Activated CD8-positive, alpha-beta memory T cell treated with anti-CD3 and anti-CD28 coated beads for 36 hours (primary cell): ENCODE results near the gene CDC42BPA. TPM values are rescaled to one million over a fixed set of nuclear protein-coding genes. Genes with fewer than 3 reads are reported as not detected.

Source experiments
- CTCF ChIA-PET: fragments of 350-600 bp; sonication (Branson Sonifier 250); formaldehyde crosslinking; loops from one replicate; lab custom pipeline; 2021; ENCODE audit warnings: antibody characterized with exemption; lab: Charles Lee
- POLR2A ChIA-PET: fragments of 350-600 bp; sonication (Branson Sonifier 250); formaldehyde crosslinking; loops from one replicate; lab custom pipeline; 2021; ENCODE audit warnings: antibody characterized with exemption; lab: Charles Lee
- total RNA-seq, 2 experiments: library from RNA; stranded (reverse); gene quantifications; one replicate each; pipeline ENCODE4 v1.2.3, GENCODE V29; 2021

Gene CDC42BPA
- total RNA-seq, 2 experiments from 2014 or later, result 0.84 to 1.3 TPM

DNA sequence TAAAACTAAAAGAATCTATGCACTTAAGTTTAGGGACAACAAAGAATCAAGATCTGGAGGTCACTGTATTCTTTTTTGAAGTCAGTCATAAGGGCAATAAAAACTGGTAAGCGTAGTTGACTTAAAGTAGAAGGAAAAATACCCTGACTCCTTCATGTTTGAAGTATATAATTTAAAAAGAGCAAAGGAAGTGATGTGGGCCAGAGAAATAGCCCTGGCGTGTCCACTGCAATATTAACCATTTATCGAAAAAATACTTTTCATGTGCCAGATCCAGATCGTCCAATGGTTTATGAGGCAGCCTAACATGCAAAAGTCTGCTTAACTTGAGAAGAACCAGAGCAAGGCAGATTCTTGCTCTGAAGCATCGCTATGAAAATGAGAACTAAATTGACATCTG, 216.2 kb downstream of the CDC42BPA start:
- ChIA-PET POLR2A (no interaction called here), CTCF (no interaction called here)

DNA sequence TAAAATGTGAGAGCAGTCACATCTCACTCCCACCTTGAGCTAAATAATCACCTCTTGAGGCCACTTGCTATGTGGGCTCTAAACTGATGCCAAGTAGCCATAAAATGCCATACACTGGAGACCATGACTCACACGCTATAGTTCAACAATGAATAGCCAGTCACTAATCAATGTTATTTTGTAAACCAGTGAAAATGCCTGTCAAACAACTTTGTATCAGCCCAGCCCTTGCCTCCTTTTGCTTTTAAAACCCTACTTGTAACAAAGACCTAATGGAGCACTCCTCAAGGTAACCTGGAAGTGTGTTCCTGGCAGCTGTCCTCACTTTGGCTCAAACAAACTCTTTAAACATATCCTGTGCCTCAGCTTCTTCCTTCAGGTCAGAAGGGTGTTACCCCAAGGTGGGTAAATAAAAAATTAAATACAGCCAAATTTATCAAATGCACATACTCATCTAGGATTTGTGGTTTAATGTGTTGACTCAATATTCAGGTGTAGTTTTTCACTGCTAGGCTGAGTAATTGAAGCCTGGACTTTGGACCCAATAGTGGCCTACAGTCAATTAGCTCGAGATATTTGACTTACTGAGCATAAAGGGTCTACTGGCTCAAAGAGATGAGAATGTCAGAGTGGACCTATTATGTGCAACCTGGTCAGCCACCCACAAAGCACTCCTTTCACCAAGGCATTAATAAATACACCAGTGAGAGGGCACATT, 223.9 kb downstream of the CDC42BPA start:
- CTCF ChIA-PET, result interaction anchor here (0.6 kb wide), 1 partner anchor 225 kb away, joined by 4 read pairs; no protein-coding TSS in a partner anchor
- POLR2A ChIA-PET, result no interaction called here

DNA sequence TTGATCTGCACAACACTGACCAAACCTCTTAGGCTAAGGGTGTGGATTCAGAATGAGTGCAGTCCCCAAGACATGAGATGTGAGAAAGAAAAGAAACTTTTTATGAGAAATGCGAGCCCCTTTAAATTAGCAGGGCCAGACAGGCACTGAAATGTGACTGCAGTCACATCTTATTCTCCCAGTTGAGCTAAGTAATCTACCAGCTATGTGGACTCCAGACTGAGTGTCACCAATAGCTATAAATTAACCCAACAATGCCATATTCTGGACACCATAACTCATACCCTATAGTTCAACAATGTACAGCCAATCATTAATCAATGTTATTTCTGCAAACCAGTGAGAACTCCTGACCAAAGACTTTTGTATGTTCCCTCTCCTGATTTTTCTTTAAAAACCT, 225.0 kb downstream of the CDC42BPA start:
- POLR2A ChIA-PET, result no interaction called here
- CTCF ChIA-PET, result no interaction called here

DNA sequence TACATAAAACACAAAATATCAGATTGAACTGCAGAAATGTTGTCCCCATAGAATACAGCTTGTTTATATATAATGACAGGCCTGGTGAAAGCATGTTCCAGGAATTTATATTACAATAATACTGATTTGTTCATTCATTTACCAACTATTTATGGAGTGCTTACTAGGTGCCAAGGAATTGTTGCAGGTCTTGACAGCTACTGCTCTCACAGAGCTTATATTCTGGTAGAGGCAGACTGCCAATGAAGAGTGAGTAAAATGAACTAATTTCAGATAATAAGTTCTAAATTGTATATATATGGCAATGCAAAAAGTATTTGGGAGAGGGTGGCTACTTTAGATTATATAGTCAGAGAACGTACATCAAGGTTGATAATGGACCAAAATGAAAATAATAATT, 226.2 kb downstream of the CDC42BPA start:
- POLR2A ChIA-PET, result no interaction called here
- CTCF ChIA-PET, result no interaction called here

DNA sequence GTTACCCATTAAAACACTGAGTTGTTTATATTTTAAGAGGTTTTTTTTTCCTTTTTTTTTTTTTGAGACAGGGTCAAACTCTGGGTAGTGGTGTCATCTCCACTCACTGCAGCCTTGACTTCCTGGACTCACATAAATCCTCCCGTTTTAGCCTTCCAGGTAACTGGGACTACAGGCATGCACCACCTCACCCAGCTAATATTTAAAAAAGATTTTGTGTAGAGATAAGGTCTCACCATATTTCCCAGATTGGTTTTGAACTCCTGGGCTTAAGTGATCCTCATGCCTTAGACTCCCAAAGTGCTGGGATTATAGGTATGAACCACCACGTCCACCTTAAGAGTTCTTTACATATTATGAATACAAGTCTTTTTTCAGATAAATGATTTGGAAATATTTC, 231.7 kb downstream of the CDC42BPA start:
- CTCF ChIA-PET, result no interaction called here
- POLR2A ChIA-PET, result no interaction called here

DNA sequence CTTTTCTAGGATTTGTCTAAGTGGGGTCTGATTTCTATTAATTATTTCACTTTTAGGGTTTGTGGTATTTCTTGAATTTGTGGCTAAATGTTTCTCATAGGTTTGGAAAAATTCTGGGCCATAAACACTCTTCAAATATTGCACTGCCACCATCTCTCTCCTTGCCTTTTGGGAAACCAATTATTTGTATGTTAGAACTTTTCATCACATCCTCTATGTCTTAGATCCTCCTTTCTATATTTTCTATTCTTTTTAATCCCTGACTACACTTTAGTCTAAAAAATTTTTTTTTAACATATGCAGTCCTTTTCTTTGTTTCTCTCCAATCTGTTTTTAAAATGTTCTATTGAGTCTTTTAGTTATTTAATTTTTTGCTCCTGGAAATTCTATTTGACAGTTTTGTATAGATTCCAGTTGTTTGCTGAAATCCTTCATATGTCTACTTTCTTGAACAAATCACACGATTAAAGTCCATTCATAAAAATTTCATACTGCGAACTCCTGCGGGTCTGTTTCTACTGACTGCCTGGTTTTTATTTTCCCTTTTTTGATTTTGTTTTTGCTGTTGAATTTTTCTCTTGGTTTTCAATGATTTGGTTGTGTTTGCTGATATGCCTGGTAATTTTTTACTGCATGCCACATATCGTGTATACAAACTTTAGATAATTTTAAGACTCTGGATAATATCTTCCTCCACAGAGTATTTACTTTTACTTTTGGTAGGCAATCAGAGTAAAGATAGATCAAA, 235.1 kb downstream of the CDC42BPA start:
- ChIA-PET POLR2A (no interaction called here), CTCF (no interaction called here)

DNA sequence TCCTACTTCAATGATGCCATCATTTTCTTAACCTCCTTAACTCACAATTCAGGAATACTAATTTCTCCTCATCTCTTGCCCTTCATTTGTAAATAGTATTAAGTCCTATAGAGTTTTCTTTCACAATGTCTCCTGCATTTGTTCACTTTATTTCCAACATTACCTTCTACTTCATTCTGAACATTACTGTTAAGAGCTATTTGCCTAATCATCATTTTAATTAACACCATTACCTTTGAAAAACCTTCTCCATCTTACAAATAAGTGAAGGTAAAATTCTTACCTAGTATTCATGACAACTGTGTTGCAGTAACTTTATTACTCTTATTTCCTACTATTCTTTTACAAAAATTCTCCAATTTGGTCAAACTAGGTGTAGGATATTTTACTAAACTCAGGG, 240.5 kb downstream of the CDC42BPA start:
- ChIA-PET POLR2A (no interaction called here), CTCF (interaction anchor here (1.2 kb wide), 1 partner anchor 452 kb away, joined by 3 read pairs; no protein-coding TSS in a partner anchor)

DNA sequence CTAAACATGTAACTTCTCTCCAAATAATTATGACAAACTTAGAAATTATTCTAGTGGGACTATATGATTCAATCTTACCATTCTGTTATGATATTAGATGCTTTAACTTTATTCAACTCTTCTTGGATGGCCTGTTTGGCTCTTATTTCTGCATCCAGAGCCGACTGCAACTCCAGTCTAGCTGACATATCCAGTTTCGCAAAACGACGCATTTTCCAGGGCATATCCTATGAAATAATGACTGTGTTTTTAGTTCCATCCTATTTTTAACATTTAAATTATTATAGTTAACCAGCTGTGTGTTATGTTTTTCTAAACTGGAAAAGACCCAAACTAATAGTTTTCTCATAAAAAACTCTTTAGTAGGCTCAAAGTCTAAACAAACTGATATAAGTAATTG, 244.5 kb downstream of the CDC42BPA start:
- POLR2A ChIA-PET, result no interaction called here
- CTCF ChIA-PET, result no interaction called here

DNA sequence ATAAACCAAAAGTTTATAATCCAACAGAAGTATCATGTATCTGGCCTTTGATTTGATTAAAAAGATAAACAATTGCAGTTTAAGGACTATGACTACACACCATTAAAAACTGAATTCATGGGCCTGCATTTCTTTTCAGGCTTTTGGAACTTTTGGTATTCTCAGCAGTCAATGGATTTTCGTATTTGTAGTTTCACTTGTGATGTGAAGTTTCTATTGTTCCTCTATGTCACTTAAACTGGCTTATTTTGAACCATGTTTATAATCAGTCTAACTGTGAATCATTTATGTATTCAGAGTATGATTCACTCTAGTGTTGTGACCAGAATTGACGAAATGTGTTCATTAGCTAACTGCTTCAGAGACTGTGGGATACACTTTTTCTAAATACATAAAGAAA, 245.3 kb downstream of the CDC42BPA start:
- ChIA-PET POLR2A (no interaction called here), CTCF (no interaction called here)

DNA sequence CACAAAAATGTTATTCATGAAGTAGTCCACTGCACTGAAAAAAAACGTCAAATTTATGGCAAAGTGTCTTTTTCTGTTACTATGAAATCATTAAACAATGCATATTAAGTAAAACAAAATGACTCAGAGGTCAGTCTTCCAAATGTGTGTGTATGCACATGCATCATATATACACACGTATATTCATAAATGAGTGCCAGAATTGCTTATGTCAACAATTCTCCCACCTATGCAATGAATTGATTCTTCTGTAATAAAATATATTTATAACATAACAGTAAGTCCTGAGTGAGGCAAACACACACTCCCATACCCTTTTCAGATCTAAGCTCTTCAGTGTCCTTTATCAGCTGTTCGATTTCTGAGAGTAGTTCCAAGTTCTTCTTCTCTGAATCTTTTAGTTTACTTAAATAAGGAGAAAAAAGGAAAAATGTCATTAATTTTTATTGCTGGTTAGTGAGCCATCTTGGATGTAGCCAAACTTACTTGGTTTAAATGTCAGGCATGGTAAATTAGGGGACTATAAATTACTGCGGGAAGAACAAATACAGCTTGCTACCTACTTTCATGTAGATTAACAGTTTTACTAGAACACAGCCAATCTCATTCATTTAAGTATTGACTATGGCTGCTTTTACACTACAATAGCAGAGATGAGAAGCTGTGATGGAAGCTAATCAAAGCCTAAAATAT, 246.3 kb downstream of the CDC42BPA start:
- CTCF ChIA-PET, result no interaction called here
- POLR2A ChIA-PET, result no interaction called here

DNA sequence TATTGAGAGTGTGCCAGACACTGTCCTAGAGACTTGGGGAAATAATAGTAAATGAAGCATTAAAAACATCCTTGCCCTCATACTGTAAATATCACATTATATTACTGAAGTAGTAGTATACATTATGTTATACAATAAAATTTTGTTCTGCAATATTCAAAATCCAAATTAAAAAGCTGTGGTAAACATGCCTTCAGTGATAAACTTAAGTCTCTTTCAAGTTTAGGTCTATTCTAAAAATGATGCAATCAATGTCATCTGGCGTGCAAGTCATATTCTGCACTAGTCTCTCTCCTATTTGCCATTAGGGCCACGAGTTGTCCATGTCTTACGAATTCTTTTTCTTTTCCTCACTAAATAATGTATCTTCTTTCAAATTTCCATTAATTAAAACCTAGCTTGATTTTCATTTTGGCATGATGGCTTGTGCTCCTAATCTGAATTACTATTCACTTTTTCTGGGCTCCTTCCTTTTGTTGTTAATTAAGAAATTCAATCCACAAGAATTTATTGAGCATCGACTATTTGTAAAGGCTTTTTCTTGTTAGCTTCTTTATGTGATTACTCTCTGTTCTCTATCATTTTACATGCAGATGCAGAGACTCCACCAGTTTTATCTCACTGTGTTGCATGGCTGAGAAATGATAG, 247.5 kb downstream of the CDC42BPA start:
- ChIA-PET POLR2A (no interaction called here), CTCF (no interaction called here)

DNA sequence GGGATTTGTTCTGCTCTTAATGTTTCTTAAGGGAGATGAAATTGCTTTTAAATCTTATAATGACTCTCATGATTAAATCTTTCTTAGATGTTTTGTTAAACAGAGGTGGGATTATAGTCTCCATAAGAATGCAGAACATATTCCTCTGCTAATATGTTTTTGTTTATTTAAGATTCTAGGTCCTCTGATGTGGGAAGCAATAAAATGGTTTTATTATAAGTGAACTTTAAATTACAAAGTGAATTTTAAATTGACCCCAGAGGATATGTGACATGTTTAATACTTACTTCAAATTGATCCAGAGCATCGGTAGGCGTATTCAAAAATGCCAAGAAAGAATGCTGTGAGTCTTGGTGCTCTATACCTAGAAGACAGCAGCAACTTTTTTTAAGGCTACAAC, 248.8 kb downstream of the CDC42BPA start:
- POLR2A ChIA-PET, result no interaction called here

DNA sequence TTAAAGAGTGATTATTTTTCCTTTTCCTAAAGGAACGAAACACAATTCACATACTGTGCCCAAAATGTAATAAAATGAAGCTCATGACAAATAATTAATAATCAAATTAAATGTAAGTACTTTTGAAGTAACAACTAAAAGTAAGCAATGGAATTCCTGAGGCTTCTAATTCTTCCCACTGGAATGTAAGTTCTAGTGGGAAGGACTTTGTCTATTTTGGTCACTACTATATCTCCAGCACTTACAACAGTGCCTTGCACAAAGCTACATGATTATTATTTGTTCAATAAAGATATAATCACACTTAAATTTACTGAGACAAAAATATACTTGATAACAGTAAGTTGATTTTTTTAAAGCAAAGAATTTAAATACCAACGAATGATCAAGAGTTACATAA, 249.4 kb downstream of the CDC42BPA start:
- POLR2A ChIA-PET, result no interaction called here
- CTCF ChIA-PET, result no interaction called here

More for the DNA sequence above, 248.8 kb downstream of the CDC42BPA start:
- CTCF ChIA-PET, result no interaction called here

DNA sequence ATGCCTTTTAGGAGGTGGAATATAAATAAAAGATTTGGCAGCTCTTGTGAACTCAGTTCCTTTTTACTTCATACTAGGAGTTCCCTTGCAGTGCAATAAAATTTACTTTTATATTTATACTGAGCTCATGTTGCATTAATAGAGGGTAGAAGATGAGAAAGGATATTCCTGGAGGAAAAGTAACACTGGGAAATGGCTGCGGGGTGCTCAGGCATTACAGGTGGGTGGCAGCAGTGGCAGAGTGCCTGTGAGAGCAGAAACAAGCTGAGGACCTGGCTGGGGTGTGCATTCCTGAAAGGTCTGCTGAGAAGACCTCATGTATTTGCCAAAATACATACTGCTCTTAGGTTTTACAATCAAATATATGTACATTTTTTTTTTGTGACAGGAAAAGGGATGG, 251.3 kb downstream of the CDC42BPA start:
- ChIA-PET POLR2A (no interaction called here), CTCF (no interaction called here)

DNA sequence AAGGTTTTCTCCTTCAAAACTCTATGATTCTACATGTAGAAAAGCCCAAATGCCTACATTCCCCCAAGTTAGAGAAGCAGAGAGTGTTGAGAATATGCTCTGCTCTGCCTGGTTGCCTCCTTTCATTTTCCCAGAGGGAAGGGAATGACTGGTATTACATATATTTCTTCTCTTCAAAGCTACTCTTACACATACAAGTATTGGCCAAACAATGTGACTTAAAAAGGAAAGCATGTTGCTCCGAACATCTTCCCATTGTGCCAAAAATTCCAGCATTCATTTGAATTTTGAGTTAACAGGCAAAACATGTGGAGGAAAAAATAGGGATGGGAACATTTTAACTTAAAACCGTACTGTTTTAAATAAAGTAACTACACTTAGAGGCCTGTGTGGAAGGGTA, 253.0 kb downstream of the CDC42BPA start:
- ChIA-PET POLR2A (no interaction called here), CTCF (no interaction called here)

DNA sequence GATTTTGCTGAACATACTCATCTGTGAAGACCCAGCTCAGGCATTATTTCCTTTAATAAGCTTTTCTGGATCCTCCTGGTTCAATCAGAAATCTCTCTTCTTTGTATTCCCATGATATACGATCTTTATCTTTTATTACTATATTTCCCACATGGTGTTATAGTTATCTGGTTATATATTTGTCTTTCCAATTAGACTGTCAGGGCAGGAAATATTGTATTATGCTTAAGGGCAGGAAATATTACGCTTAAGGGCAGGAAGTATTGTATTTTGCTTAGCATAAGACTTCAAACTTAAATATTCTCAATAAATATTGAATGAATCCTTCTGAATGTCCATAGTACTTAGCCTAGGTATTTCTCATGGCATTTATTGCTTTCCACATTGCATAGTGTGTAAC, 256.0 kb downstream of the CDC42BPA start:
- CTCF ChIA-PET, result no interaction called here
- POLR2A ChIA-PET, result no interaction called here

DNA sequence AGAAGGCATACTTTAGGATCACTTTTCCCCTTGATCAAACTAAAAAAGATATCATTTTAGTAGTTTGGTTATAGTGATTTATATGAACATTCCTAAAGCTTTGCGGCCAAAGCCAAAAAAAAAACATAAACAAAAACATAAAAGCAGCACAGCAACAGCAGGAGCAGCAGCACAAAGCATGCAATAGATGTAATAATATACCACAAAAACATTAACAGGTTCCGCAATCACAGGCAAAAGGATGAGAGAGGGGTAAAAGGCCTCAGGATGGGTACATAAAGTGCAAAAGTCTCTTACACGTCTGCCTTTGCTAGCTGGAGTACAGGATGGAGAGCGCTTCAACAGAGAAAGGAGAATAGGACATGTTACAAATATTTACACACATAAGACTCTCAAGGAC, 259.2 kb downstream of the CDC42BPA start:
- CTCF ChIA-PET, result no interaction called here
- POLR2A ChIA-PET, result no interaction called here

DNA sequence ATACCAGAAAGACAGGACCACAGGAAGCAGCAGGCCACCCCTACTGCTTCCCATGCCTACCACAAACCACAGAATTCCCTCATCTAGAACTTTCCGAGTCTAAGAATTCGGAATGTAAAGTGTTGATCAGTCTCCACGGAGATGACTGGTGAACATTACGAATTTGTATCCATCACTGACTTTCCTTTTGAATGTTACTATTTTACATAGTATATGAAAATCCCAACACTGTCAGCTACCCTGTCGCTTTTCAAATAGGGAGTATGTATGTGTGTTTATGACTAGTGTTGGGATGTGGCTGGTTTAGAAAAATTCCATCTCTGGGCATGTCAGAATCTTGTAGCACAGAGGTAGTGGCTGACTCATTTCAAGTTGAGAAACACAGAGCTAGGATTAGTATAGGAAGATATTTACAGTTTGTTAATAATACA, 260.0 kb downstream of the CDC42BPA start:
- POLR2A ChIA-PET, result no interaction called here
- CTCF ChIA-PET, result no interaction called here

DNA sequence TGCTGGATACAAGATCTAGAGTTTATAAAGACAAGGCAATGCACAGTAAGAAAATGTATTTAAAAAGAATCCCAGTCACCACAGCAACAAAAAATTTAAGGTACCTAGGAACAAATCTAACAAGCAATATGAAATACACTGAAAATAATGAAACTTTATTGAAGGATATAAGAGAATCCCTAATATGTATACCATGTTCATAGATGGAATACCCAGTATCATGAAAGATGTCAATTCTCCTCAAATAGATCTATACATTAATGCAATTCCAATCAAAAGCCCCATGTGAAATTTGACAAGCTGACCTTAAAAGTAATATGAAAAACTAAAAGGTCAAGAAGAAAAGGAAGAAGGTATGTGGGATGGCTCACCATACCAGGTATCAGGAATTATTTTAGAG, 269.0 kb downstream of the CDC42BPA start:
- POLR2A ChIA-PET, result no interaction called here

DNA sequence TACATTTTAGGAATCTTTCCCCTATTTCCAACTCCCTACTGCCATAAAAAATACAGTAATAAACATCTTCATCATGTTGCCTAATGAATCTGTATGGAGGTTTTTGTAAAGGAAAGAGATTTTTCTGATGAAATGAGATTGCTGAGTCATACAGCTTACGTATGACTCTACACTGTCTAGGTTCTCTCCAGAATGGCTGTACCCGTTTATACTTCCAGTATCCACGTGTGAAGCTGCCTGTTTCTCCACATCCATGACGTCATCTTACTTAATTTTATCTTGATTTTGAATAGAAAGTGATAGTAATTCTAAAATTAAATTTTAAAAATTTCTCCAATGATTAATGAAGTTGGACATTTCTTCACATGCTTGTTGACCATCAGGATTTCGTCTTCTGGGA, 274.5 kb downstream of the CDC42BPA start:
- POLR2A ChIA-PET, result no interaction called here
- CTCF ChIA-PET, result no interaction called here

More for the DNA sequence above, 269.0 kb downstream of the CDC42BPA start:
- CTCF ChIA-PET, result no interaction called here
